Stomach (tissue), 9 donors: ENCODE results near the gene USP17L27. TPM values are rescaled to one million over a fixed set of nuclear protein-coding genes. Genes with fewer than 3 reads are reported as not detected.
"Not testable (repeated sequence)": the region's sequence is repeated elsewhere in the genome, so short reads cannot be mapped to it uniquely, and the experiment has no call there.

Experiments
- DNase-seq, 2 donors: peaks; one replicate each; pipeline versions ENCODE4 v3.0.0 to v3.0.0-alpha.2; 2013 to 2019
- H3K27ac ChIP-seq, 5 donors: fragments of 200-600 bp in 4 of 5; sonication (generic) in 4 of 5; one replicate each; pipeline ENCODE4 v1.5.1; 2013 to 2019; ENCODE audit warnings: mild to moderate bottlenecking in 1 of 5, moderate library complexity in 1 of 5
- H3K27me3 ChIP-seq, 3 donors: fragments of 200-600 bp; sonication (generic); one replicate each; pipeline ENCODE4 v1.5.1; 2017 to 2019; ENCODE audit warnings: mixed run types in 1 of 3
- H3K36me3 ChIP-seq, 4 donors: fragments of 200-600 bp; sonication (generic); 1 replicate in 3 of 4; 2 replicates in 1 of 4; pipeline ENCODE4 v1.5.1; 2016 to 2019
- H3K4me1 ChIP-seq, 4 donors: fragments of 200-600 bp; sonication (generic); one replicate each; pipeline ENCODE4 v1.5.1; 2016 to 2019
- H3K4me3 ChIP-seq, 4 donors: fragments of 200-600 bp; sonication (generic) in 3 of 4; one replicate each; pipeline ENCODE4 v1.5.1; 2016 to 2019; ENCODE audit warnings: mild to moderate bottlenecking in 1 of 4
- H3K9me3 ChIP-seq, 4 donors: fragments of 200-600 bp; sonication (generic); one replicate each; pipeline ENCODE4 v1.5.1; 2016 to 2019
- EP300 ChIP-seq: sonication (generic); formaldehyde crosslinking; IDR thresholded peaks from one replicate; pipeline ENCODE4 v1.6.1; 2017; ENCODE audit warnings: antibody characterized with exemption
- POLR2A ChIP-seq, 4 donors: fragments of 450-650 bp; IDR thresholded peaks; one replicate each; pipeline ENCODE4 v1.6.1; 2016; ENCODE audit warnings: antibody characterized with exemption in 4 of 4, control low read depth in 2 of 4, mild to moderate bottlenecking in 1 of 4, moderate library complexity in 1 of 4
- POLR2AphosphoS5 ChIP-seq, 3 donors: sonication (generic); formaldehyde crosslinking; IDR thresholded peaks; one replicate each; pipeline ENCODE4 v1.6.1; 2016; ENCODE audit warnings: antibody characterized with exemption in 3 of 3
- WGBS, 5 donors: extraction: QIAGEN DNeasy Blood & Tissue Kit in 3 of 5; methylation state at CpG; one replicate each; pipeline versions ENCODE4 v1.1.5 to v1.1.7; 2013 to 2018; 5-methylcytosine and 5-hydroxymethylcytosine counted together
- intact Hi-C: fragments of 100-400 bp; cut with DNase I; formaldehyde crosslinking; loops from one replicate; pipeline ENCODE4 v1.15.1; 2023; ENCODE audit warnings: low total_unique reads
- polyA plus RNA-seq, 3 donors: library from polyadenylated mRNA; stranded (reverse); fragments of 200-250 nt; gene quantifications; one replicate each; pipeline ENCODE4 v1.2.3, GENCODE V29; 2013
- total RNA-seq, 5 donors: library from RNA; depleted of rRNA; stranded (reverse); fragments of >200 nt; gene quantifications; one replicate each; pipeline versions ENCODE4 v1.1.0 to v1.2.3, GENCODE V29; 2014 to 2016
- TF ChIP-seq, protein P1 (sequence below), 7 experiments: fragments of 450-650 bp in 4 of 7; fragments of 200-600 bp in 3 of 7; sonication (generic) in 3 of 7; IDR thresholded peaks; one replicate each; pipeline ENCODE4 v1.5.1; 2016 to 2019; ENCODE audit warnings: antibody characterized with exemption in 7 of 7, control low read depth in 2 of 7, mild to moderate bottlenecking in 1 of 7
- donor health status: healthy with polysubstance abuse.
- donor health status: Bipolar disorder and iron deficiency.
- donor health status: healthy.

USP17L27 gene
- total and polyA plus RNA-seq, 8 donors, result not detected

DNA sequence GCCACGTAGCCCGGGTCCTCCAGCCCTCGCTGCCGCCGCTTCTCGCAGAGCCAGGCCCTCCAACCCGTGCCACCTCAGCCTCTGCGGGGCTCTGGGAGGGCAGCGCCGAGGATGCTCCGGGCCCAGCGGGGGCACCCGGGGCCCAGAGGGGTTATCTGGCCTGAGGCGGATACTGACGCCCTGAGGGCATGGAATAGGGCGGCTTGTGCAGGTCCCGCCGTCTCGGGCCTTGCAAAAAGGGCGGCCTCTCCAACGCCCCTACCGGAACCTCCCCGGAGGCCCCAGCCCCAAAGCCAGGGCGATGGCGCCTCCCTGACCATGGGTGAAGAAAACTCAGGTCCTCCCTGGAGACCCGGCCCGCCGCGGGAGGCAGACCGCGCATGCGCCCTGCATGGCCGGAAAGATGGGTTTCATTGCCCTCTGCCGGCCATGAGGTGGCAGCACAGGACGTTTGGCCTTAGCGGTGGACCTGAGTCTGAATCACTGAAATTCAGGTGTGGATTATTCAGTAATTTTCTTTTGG lies 37.1 kb downstream of the USP17L27 start:
- peak overlapping the region in 1 of 5 donors; percentile 49 for H3K27ac ChIP-seq
- H3K27me3 ChIP-seq, intact Hi-C loops, H3K36me3 ChIP-seq, H3K9me3 ChIP-seq, H3K4me1 ChIP-seq: not testable (repeated sequence)
- peak overlapping the region; percentile 40 to 46 (median 43) for H3K4me3 ChIP-seq
- TF ChIP-seq, protein P1, sequence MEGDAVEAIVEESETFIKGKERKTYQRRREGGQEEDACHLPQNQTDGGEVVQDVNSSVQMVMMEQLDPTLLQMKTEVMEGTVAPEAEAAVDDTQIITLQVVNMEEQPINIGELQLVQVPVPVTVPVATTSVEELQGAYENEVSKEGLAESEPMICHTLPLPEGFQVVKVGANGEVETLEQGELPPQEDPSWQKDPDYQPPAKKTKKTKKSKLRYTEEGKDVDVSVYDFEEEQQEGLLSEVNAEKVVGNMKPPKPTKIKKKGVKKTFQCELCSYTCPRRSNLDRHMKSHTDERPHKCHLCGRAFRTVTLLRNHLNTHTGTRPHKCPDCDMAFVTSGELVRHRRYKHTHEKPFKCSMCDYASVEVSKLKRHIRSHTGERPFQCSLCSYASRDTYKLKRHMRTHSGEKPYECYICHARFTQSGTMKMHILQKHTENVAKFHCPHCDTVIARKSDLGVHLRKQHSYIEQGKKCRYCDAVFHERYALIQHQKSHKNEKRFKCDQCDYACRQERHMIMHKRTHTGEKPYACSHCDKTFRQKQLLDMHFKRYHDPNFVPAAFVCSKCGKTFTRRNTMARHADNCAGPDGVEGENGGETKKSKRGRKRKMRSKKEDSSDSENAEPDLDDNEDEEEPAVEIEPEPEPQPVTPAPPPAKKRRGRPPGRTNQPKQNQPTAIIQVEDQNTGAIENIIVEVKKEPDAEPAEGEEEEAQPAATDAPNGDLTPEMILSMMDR (IDR thresholded peaks at IDR 0.05), result peak in 5 of 7 experiments; percentile 44 to 68 (median 60)
- peak; percentile 18 to 71 for DNase-seq
- WGBS, 5 donors, result 21 to 46% (median 24%) methylated on average over 16 to 35 of the region's 36 CpGs

DNA sequence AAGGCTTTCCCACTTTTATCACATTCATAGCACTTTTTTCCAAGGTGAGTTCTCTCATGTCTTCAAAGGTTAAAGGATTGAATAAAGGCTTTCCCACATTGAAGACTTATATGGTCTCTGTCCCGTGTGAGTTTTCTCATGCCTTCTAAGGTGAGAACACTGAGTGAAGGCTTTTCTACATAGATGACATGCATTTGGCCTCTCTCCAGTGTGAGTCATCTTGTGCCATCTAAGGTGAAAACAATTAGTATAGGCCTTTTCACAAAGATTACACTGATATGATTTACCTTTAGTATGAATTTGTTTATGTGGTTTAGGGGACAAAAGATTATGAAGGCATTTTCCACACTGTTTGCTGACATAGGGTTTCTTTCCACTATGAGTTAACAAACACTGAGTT lies 40.2 kb downstream of the USP17L27 start:
- H3K27me3 ChIP-seq, result no peaks in the 10 kb centered on the region
- WGBS, 5 donors, result 64 to 74% (median 73%) methylated on average over 1 of the region's 1 CpG
- H3K36me3 ChIP-seq, result no peaks in the 10 kb centered on the region
- H3K9me3 ChIP-seq, result no peaks in the 10 kb centered on the region
- no peak for DNase-seq
- TF ChIP-seq POLR2AphosphoS5 (IDR thresholded peaks at IDR 0.05) (no peak), POLR2A (IDR thresholded peaks at IDR 0.05) (no peak), EP300 (no peak)
- TF ChIP-seq, protein P1 (IDR thresholded peaks at IDR 0.05), result no peak
- intact Hi-C loops, result no loop called here
- peaks cover 0 to 5% (median 2%) of the 10 kb centered on the region in 4 donors for H3K4me1 ChIP-seq
- H3K4me3 ChIP-seq, result no peak overlapping the region
- H3K27ac ChIP-seq, result no peak overlapping the region

DNA sequence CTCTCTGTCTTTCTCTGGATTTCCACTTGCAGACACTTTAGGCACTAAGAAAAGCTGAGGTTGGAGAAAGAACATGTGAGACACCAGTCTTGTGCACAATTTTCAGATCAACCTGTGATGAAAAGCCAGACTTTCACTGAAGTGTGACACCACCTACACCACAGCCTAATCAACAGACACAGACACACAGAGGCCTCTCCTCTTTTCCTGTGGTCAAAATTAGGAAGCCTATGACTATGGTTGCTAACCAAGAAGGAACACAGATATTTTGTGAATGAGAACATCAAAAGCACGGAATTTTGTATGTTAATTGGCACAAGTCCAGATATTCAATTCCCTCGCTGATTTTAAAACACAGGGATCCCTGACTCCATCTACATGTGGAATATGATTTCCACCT lies 45.1 kb downstream of the USP17L27 start:
- WGBS, 5 donors, result 35 to 55% (median 38%) methylated on average over 2 of the region's 2 CpGs

More for the DNA sequence above, 45.1 kb downstream of the USP17L27 start:
- H3K4me1 ChIP-seq, H3K4me3 ChIP-seq, H3K27ac ChIP-seq, H3K9me3 ChIP-seq, DNase-seq, intact Hi-C loops, H3K27me3 ChIP-seq, H3K36me3 ChIP-seq: not testable (repeated sequence)

Other genes starting within 250 kb of the USP17L27 start
- gene FAM90A26, start 173.7 kb upstream of the USP17L27 start, total RNA-seq, result not detected
- not detected for gene FAM90A26, start 173.7 kb upstream of the USP17L27 start, polyA plus RNA-seq
- gene USP17L10, start 133.5 kb upstream of the USP17L27 start, total RNA-seq, result not detected
- gene USP17L10, start 133.5 kb upstream of the USP17L27 start, polyA plus RNA-seq, result not detected
- gene USP17L11, start 128.7 kb upstream of the USP17L27 start, total RNA-seq, result not detected
- gene USP17L11, start 128.7 kb upstream of the USP17L27 start, polyA plus RNA-seq, result not detected
- not detected for gene USP17L12, start 124.0 kb upstream of the USP17L27 start, total RNA-seq
- not detected for gene USP17L12, start 124.0 kb upstream of the USP17L27 start, polyA plus RNA-seq
- not detected for gene USP17L13, start 119.3 kb upstream of the USP17L27 start, total RNA-seq
- not detected for gene USP17L13, start 119.3 kb upstream of the USP17L27 start, polyA plus RNA-seq
- gene USP17L15, start 109.8 kb upstream of the USP17L27 start, total RNA-seq, result not detected
- not detected for gene USP17L15, start 109.8 kb upstream of the USP17L27 start, polyA plus RNA-seq
- not detected for gene USP17L17, start 100.3 kb upstream of the USP17L27 start, total RNA-seq
- gene USP17L17, start 100.3 kb upstream of the USP17L27 start, polyA plus RNA-seq, result not detected
- gene USP17L18, start 95.5 kb upstream of the USP17L27 start, total RNA-seq, result not detected
- gene USP17L18, start 95.5 kb upstream of the USP17L27 start, polyA plus RNA-seq, result not detected
- gene USP17L19, start 90.8 kb upstream of the USP17L27 start, total RNA-seq, result not detected
- gene USP17L19, start 90.8 kb upstream of the USP17L27 start, polyA plus RNA-seq, result not detected
- gene USP17L20, start 86.0 kb upstream of the USP17L27 start, total RNA-seq, result not detected
- not detected for gene USP17L20, start 86.0 kb upstream of the USP17L27 start, polyA plus RNA-seq
- gene USP17L21, start 81.3 kb upstream of the USP17L27 start, total RNA-seq, result not detected
- not detected for gene USP17L21, start 81.3 kb upstream of the USP17L27 start, polyA plus RNA-seq
- not detected for gene USP17L22, start 76.5 kb upstream of the USP17L27 start, total RNA-seq
- not detected for gene USP17L22, start 76.5 kb upstream of the USP17L27 start, polyA plus RNA-seq
- not detected for gene USP17L24, start 19.0 kb upstream of the USP17L27 start, total RNA-seq
- gene USP17L24, start 19.0 kb upstream of the USP17L27 start, polyA plus RNA-seq, result not detected
- gene USP17L25, start 14.2 kb upstream of the USP17L27 start, total RNA-seq, result not detected
- not detected for gene USP17L25, start 14.2 kb upstream of the USP17L27 start, polyA plus RNA-seq
- not detected for gene USP17L26, start 9.5 kb upstream of the USP17L27 start, total RNA-seq
- not detected for gene USP17L26, start 9.5 kb upstream of the USP17L27 start, polyA plus RNA-seq
- not detected for gene USP17L5, start 4.7 kb upstream of the USP17L27 start, total RNA-seq
- not detected for gene USP17L5, start 4.7 kb upstream of the USP17L27 start, polyA plus RNA-seq
- gene USP17L28, start 4.7 kb downstream of the USP17L27 start, total RNA-seq, result not detected
- gene USP17L28, start 4.7 kb downstream of the USP17L27 start, polyA plus RNA-seq, result not detected
- not detected for gene USP17L29, start 9.5 kb downstream of the USP17L27 start, total RNA-seq
- gene USP17L29, start 9.5 kb downstream of the USP17L27 start, polyA plus RNA-seq, result not detected
- not detected for gene USP17L30, start 19.0 kb downstream of the USP17L27 start, total RNA-seq
- not detected for gene USP17L30, start 19.0 kb downstream of the USP17L27 start, polyA plus RNA-seq
- not detected for gene DEFB131A, start 100.3 kb downstream of the USP17L27 start, total RNA-seq
- gene DEFB131A, start 100.3 kb downstream of the USP17L27 start, polyA plus RNA-seq, result not detected